Nephron (organoid): ENCODE data around the gene OR6C70.

Source experiments
- H3K27ac Mint-ChIP-seq, 3 experiments: 2 replicates each; pipeline ENCODE4 v1.8.0; 2020; ENCODE audit warnings: mixed read lengths in 3 of 3, mild to moderate bottlenecking in 2 of 3, moderate library complexity in 1 of 3
- H3K27me3 Mint-ChIP-seq: 2 replicates; pipeline ENCODE4 v1.8.0; 2021; ENCODE audit warnings: low read depth, mild to moderate bottlenecking, moderate library complexity, mixed read lengths
- H3K36me3 Mint-ChIP-seq: 2 replicates; pipeline ENCODE4 v1.8.0; 2020; ENCODE audit warnings: low read depth, mixed read lengths
- H3K4me1 Mint-ChIP-seq: 2 replicates; pipeline ENCODE4 v1.8.0; 2020; ENCODE audit warnings: mixed read lengths
- H3K4me3 Mint-ChIP-seq, 3 experiments: 2 replicates each; pipeline ENCODE4 v1.8.0; 2020; ENCODE audit warnings: mild to moderate bottlenecking in 3 of 3, mixed read lengths in 3 of 3, moderate library complexity in 2 of 3
- H3K9me3 Mint-ChIP-seq: 2 replicates; pipeline ENCODE4 v1.8.0; 2020; ENCODE audit warnings: mixed read lengths
- CTCF ChIP-seq, 3 experiments: fragments of 200-600 bp; sonication (generic); IDR thresholded peaks; one replicate each; pipeline ENCODE4 v1.5.0; 2021; ENCODE audit warnings: antibody characterized with exemption in 3 of 3; ENCODE audit not compliant: unreplicated experiment in 3 of 3

OR6C70 gene

GRCh38 chr12:55470088-55470829 is at the start of gene OR6C70:
Gene OR6C70 (minus strand): TSS chr12:55470138. CDS start chr12:55470138, 0 bp downstream.
- Mint-ChIP-seq H3K4me3 (no peak within 1 kb of the TSS), H3K27me3 (no peaks in the 10 kb centered on the region), H3K36me3 (no peaks in the 10 kb centered on the region), H3K9me3 (no peaks in the 10 kb centered on the region), H3K4me1 (no peaks in the 10 kb centered on the region), H3K27ac (no peak within 1 kb of the TSS)
- no peak for TF ChIP-seq CTCF (IDR thresholded peaks at IDR 0.05; ENCODE audit: unreplicated experiment in 3 of 3)

GRCh38 chr12:55516391-55516790 is 46.5 kb upstream of the OR6C70 start:
- H3K36me3 Mint-ChIP-seq: no peaks in the 10 kb centered on the region
- H3K27me3 Mint-ChIP-seq: no peaks in the 10 kb centered on the region

GRCh38 chr12:55515696-55516095 is 45.8 kb upstream of the OR6C70 start:
- Mint-ChIP-seq H3K4me1 (no peaks in the 10 kb centered on the region), H3K36me3 (no peaks in the 10 kb centered on the region), H3K9me3 (peaks cover 13% of the 10 kb centered on the region), H3K4me3 (no peak overlapping the region), H3K27me3 (no peaks in the 10 kb centered on the region), H3K27ac (no peak overlapping the region)
- TF ChIP-seq CTCF (IDR thresholded peaks at IDR 0.05; ENCODE audit: unreplicated experiment in 3 of 3): no peak

More at GRCh38 chr12:55516391-55516790, 46.5 kb upstream of the OR6C70 start:
- TF ChIP-seq CTCF (IDR thresholded peaks at IDR 0.05; ENCODE audit: unreplicated experiment in 3 of 3): no peak
- H3K9me3 Mint-ChIP-seq: peaks cover 13% of the 10 kb centered on the region
- H3K4me1 Mint-ChIP-seq: no peaks in the 10 kb centered on the region
- H3K27ac Mint-ChIP-seq: no peak overlapping the region
- H3K4me3 Mint-ChIP-seq: no peak overlapping the region

GRCh38 chr12:55501601-55502000 is 31.7 kb upstream of the OR6C70 start:
- Mint-ChIP-seq H3K36me3 (no peaks in the 10 kb centered on the region), H3K27ac (peak overlapping the region in 1 of 3 experiments; percentile 6), H3K9me3 (no peaks in the 10 kb centered on the region), H3K4me3 (no peak overlapping the region), H3K4me1 (peaks cover 6% of the 10 kb centered on the region), H3K27me3 (no peaks in the 10 kb centered on the region)
- no peak for TF ChIP-seq CTCF (IDR thresholded peaks at IDR 0.05; ENCODE audit: unreplicated experiment in 3 of 3)

- H3K27me3 Mint-ChIP-seq: no peaks in the 10 kb centered on the region
- H3K4me1 Mint-ChIP-seq: peaks cover 6% of the 10 kb centered on the region
- no peaks in the 10 kb centered on the region for H3K36me3 Mint-ChIP-seq
Observed at GRCh38 chr12:55499810-55500252, 29.9 kb upstream of the OR6C70 start.

More at GRCh38 chr12:55499810-55500252, 29.9 kb upstream of the OR6C70 start:
- Mint-ChIP-seq H3K9me3 (no peaks in the 10 kb centered on the region), H3K27ac (peak overlapping the region; percentile 70 to 94 (median 79)), H3K4me3 (peak overlapping the region in 1 of 3 experiments; percentile 3)
- TF ChIP-seq CTCF (IDR thresholded peaks at IDR 0.05; ENCODE audit: unreplicated experiment in 3 of 3): no peak
